Measurements from ENCODE around the gene TIMM22.

DNA sequence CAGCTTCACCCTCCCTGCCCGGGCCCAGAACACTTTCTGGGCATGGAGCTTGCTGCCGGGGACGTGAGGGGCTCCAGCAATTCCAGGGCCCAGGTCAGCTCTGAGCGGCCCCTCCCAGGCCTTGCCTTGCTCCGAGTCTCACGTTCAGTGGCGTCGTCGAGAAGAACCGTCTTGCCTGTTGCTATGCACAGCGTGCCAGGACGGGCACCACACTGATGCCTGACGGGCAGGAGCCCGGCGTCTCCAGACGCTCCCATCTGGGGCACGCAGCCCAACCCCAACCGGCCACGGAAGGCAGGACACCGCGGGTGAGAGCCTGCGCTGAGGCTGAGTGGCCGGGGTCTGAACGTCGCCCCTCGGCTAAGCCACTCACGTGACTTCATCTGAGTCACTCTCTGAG, 27.1 kb downstream of the TIMM22 start:
- TF ChIP-seq, protein P1, sequence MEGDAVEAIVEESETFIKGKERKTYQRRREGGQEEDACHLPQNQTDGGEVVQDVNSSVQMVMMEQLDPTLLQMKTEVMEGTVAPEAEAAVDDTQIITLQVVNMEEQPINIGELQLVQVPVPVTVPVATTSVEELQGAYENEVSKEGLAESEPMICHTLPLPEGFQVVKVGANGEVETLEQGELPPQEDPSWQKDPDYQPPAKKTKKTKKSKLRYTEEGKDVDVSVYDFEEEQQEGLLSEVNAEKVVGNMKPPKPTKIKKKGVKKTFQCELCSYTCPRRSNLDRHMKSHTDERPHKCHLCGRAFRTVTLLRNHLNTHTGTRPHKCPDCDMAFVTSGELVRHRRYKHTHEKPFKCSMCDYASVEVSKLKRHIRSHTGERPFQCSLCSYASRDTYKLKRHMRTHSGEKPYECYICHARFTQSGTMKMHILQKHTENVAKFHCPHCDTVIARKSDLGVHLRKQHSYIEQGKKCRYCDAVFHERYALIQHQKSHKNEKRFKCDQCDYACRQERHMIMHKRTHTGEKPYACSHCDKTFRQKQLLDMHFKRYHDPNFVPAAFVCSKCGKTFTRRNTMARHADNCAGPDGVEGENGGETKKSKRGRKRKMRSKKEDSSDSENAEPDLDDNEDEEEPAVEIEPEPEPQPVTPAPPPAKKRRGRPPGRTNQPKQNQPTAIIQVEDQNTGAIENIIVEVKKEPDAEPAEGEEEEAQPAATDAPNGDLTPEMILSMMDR (IDR thresholded peaks at IDR 0.05) = no peak
- TF ChIP-seq RAD21 (conservative IDR thresholded peaks at IDR 0.05 in 1 of 2, IDR thresholded peaks at IDR 0.05 in 1 of 2) (no peak), HDAC2 (IDR thresholded peaks at IDR 0.05) (no peak), NR3C1 (IDR thresholded peaks at IDR 0.05) (no peak), MAFK (IDR thresholded peaks at IDR 0.05; ENCODE audit: partially characterized antibody) (no peak), TFCP2L1 (CRISPR knock-in tag; IDR thresholded peaks at IDR 0.05) (no peak)
- TF ChIP-seq, protein P2, sequence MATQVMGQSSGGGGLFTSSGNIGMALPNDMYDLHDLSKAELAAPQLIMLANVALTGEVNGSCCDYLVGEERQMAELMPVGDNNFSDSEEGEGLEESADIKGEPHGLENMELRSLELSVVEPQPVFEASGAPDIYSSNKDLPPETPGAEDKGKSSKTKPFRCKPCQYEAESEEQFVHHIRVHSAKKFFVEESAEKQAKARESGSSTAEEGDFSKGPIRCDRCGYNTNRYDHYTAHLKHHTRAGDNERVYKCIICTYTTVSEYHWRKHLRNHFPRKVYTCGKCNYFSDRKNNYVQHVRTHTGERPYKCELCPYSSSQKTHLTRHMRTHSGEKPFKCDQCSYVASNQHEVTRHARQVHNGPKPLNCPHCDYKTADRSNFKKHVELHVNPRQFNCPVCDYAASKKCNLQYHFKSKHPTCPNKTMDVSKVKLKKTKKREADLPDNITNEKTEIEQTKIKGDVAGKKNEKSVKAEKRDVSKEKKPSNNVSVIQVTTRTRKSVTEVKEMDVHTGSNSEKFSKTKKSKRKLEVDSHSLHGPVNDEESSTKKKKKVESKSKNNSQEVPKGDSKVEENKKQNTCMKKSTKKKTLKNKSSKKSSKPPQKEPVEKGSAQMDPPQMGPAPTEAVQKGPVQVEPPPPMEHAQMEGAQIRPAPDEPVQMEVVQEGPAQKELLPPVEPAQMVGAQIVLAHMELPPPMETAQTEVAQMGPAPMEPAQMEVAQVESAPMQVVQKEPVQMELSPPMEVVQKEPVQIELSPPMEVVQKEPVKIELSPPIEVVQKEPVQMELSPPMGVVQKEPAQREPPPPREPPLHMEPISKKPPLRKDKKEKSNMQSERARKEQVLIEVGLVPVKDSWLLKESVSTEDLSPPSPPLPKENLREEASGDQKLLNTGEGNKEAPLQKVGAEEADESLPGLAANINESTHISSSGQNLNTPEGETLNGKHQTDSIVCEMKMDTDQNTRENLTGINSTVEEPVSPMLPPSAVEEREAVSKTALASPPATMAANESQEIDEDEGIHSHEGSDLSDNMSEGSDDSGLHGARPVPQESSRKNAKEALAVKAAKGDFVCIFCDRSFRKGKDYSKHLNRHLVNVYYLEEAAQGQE (IDR thresholded peaks at IDR 0.05) = no peak
